NOMO-1 (cell line): Measurements from ENCODE around the gene ETV6.

Source experiments
- DNase-seq, 2 experiments: peaks; one replicate each; lab custom pipeline; 2025; ENCODE audit not compliant: unreplicated experiment in 2 of 2; lab: John Stamatoyannopoulos, UW

Gene ETV6

GRCh38 chr12:11689591-11690186, 40.2 kb downstream of the ETV6 start:
- DNase-seq: no peak

- no peak for DNase-seq
These were observed 43.6 kb downstream of the ETV6 start for GRCh38 chr12:11693067-11693466.

GRCh38 chr12:11693601-11694000, 44.1 kb downstream of the ETV6 start:
- DNase-seq: no peak

- DNase-seq: no peak
These were observed 45.1 kb downstream of the ETV6 start for GRCh38 chr12:11694528-11694927.

GRCh38 chr12:11695321-11695720, 45.8 kb downstream of the ETV6 start:
- DNase-seq: no peak

GRCh38 chr12:11696084-11696483, 46.6 kb downstream of the ETV6 start:
- DNase-seq: no peak

GRCh38 chr12:11697131-11697530, 47.7 kb downstream of the ETV6 start:
- DNase-seq: no peak

- no peak for DNase-seq
These were observed 48.4 kb downstream of the ETV6 start for GRCh38 chr12:11697670-11698387.

- DNase-seq: no peak
These were observed 49.3 kb downstream of the ETV6 start for GRCh38 chr12:11698729-11699128.

- no peak for DNase-seq
These were observed 52.0 kb downstream of the ETV6 start for GRCh38 chr12:11701433-11701832.

GRCh38 chr12:11702959-11703358, 53.5 kb downstream of the ETV6 start:
- DNase-seq: no peak

GRCh38 chr12:11703378-11703777, 53.9 kb downstream of the ETV6 start:
- DNase-seq: no peak

- peak in 1 of 2 experiments; percentile 13 for DNase-seq
These were observed 54.6 kb downstream of the ETV6 start for GRCh38 chr12:11704089-11704488.

GRCh38 chr12:11705010-11705409, 55.5 kb downstream of the ETV6 start:
- DNase-seq: peak in 1 of 2 experiments; percentile 33

GRCh38 chr12:11706509-11707379, 57.3 kb downstream of the ETV6 start:
- no peak for DNase-seq

- DNase-seq: no peak
These were observed 58.1 kb downstream of the ETV6 start for GRCh38 chr12:11707535-11707934.

- DNase-seq: no peak
These were observed 60.0 kb downstream of the ETV6 start for GRCh38 chr12:11709513-11709912.

GRCh38 chr12:11710431-11710830, 61.0 kb downstream of the ETV6 start:
- DNase-seq: no peak

GRCh38 chr12:11710906-11711305, 61.4 kb downstream of the ETV6 start:
- no peak for DNase-seq

- DNase-seq: no peak
These were observed 62.3 kb downstream of the ETV6 start for GRCh38 chr12:11711651-11712327.

GRCh38 chr12:11712491-11712890, 63.0 kb downstream of the ETV6 start:
- no peak for DNase-seq
